OCI-LY1 (cell line): ENCODE data around the gene PHACTR2.

Experiments
- H2AFZ ChIP-seq: fragments of 200-600 bp; sonication (generic), shearing (Covaris generic); 2 replicates; pipeline ENCODE4 v1.6.0; 2014; ENCODE audit warnings: antibody characterized with exemption, mild to moderate bottlenecking, low read length
- H3F3A ChIP-seq: fragments of 200-600 bp; sonication (generic), shearing (Covaris generic); 2 replicates; pipeline ENCODE4 v1.6.0; 2014; ENCODE audit warnings: mild to moderate bottlenecking, antibody characterized with exemption, low read length, moderate library complexity; ENCODE audit not compliant: insufficient read depth
- H3K27ac ChIP-seq: fragments of 200-600 bp; sonication (generic); 2 replicates; pipeline ENCODE4 v1.5.1; 2014; ENCODE audit warnings: low read length, mixed run types, mild to moderate bottlenecking, low read depth; ENCODE audit not compliant: poor library complexity, severe bottlenecking
- H3K27me3 ChIP-seq: fragments of 200-600 bp; sonication (generic); 2 replicates; pipeline ENCODE4 v1.6.0; 2014; ENCODE audit warnings: antibody characterized with exemption, mild to moderate bottlenecking, low read length, moderate library complexity; ENCODE audit not compliant: insufficient read depth
- H3K36me3 ChIP-seq: fragments of 200-600 bp; sonication (generic); 2 replicates; pipeline ENCODE4 v1.6.1; 2014; ENCODE audit warnings: mild to moderate bottlenecking, antibody characterized with exemption, low read length, moderate library complexity, mixed read lengths; ENCODE audit not compliant: insufficient read depth
- H3K4me1 ChIP-seq: fragments of 200-600 bp; sonication (generic); 2 replicates; pipeline ENCODE4 v1.5.1; 2014; ENCODE audit warnings: mild to moderate bottlenecking, low read length, moderate library complexity; ENCODE audit not compliant: insufficient read depth, severe bottlenecking
- H3K4me2 ChIP-seq: fragments of 200-600 bp; sonication (generic), shearing (Covaris generic); 2 replicates; pipeline ENCODE4 v1.6.1; 2014; ENCODE audit warnings: low read length
- H3K4me3 ChIP-seq: fragments of 200-600 bp; sonication (generic); 2 replicates; pipeline ENCODE4 v1.5.1; 2014; ENCODE audit warnings: low read length, low read depth, mild to moderate bottlenecking, mixed read lengths; ENCODE audit not compliant: poor library complexity, severe bottlenecking
- H3K79me2 ChIP-seq: fragments of 200-600 bp; shearing (Covaris generic); 2 replicates; pipeline ENCODE4 v1.6.1; 2016; ENCODE audit warnings: mixed run types, low read length, mixed read lengths; ENCODE audit not compliant: insufficient read depth
- H3K9ac ChIP-seq: fragments of 200-600 bp; sonication (generic), shearing (Covaris generic); 2 replicates; pipeline ENCODE4 v1.6.1; 2014; ENCODE audit warnings: mild to moderate bottlenecking, low read length, mixed read lengths
- H3K9me2 ChIP-seq: fragments of 200-600 bp; sonication (generic), shearing (Covaris generic); 2 replicates; pipeline ENCODE4 v1.6.1; 2014; ENCODE audit warnings: low read depth, mild to moderate bottlenecking, low read length, mixed read lengths
- H3K9me3 ChIP-seq: fragments of 200-600 bp; shearing (Covaris generic); 2 replicates; pipeline ENCODE4 v1.6.1; 2014; ENCODE audit warnings: low read length, mixed read lengths
- H4K20me1 ChIP-seq: fragments of 200-600 bp; sonication (generic), shearing (Covaris generic); 2 replicates; pipeline ENCODE4 v1.6.0; 2016; ENCODE audit warnings: mild to moderate bottlenecking, low read length; ENCODE audit not compliant: insufficient read depth
- EZH2 ChIP-seq: fragments of 200-600 bp; sonication (generic), shearing (Covaris generic); IDR thresholded peaks from 2 replicates; pipeline ENCODE4 v1.8.0; 2017; ENCODE audit warnings: borderline replicate concordance, mixed run types, mild to moderate bottlenecking, antibody characterized with exemption, low read length, moderate library complexity, mixed read lengths
- TF ChIP-seq, protein P1 (sequence below): fragments of 200-600 bp; sonication (generic), shearing (Covaris generic); IDR thresholded peaks from 2 replicates; pipeline ENCODE4 v1.5.1; 2017; ENCODE audit warnings: mild to moderate bottlenecking, antibody characterized with exemption, low read length, moderate library complexity, mixed read lengths

The PHACTR2 gene

DNA sequence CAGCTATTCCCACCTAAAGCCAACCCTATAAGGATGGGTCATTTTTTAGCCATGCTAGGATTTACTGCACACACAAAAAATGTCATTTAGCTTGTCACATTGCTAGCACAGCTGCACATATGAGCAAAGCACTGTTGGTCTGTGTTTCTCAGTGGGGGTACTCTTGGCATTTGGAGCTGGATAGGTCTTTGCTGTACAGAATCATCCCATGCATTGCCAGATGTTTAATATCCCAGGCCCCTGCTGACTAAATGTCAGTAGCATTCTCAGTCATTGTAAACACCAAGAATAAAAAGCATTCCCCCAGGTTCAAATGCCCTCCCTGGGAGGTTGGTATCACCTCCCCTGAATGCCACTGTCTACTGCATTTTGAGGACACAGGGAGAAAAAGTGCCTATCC is 150.8 kb downstream of the PHACTR2 start:
- Histone ChIP-seq H3K79me2 (no peaks in the 10 kb centered on the region), H3K4me2 (no peak overlapping the region), H3K9me3 (no peaks in the 10 kb centered on the region), H3K27ac (no peak overlapping the region), H3K36me3 (no peaks in the 10 kb centered on the region), H3F3A (no peaks in the 10 kb centered on the region), H3K4me1 (no peaks in the 10 kb centered on the region), H3K9me2 (no peaks in the 10 kb centered on the region), H3K4me3 (no peak overlapping the region), H4K20me1 (no peaks in the 10 kb centered on the region), H2AFZ (no peak overlapping the region), H3K9ac (no peak overlapping the region), H3K27me3 (no peaks in the 10 kb centered on the region)
- TF ChIP-seq, protein P1, sequence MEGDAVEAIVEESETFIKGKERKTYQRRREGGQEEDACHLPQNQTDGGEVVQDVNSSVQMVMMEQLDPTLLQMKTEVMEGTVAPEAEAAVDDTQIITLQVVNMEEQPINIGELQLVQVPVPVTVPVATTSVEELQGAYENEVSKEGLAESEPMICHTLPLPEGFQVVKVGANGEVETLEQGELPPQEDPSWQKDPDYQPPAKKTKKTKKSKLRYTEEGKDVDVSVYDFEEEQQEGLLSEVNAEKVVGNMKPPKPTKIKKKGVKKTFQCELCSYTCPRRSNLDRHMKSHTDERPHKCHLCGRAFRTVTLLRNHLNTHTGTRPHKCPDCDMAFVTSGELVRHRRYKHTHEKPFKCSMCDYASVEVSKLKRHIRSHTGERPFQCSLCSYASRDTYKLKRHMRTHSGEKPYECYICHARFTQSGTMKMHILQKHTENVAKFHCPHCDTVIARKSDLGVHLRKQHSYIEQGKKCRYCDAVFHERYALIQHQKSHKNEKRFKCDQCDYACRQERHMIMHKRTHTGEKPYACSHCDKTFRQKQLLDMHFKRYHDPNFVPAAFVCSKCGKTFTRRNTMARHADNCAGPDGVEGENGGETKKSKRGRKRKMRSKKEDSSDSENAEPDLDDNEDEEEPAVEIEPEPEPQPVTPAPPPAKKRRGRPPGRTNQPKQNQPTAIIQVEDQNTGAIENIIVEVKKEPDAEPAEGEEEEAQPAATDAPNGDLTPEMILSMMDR: no peak
- TF ChIP-seq EZH2: no peak

DNA sequence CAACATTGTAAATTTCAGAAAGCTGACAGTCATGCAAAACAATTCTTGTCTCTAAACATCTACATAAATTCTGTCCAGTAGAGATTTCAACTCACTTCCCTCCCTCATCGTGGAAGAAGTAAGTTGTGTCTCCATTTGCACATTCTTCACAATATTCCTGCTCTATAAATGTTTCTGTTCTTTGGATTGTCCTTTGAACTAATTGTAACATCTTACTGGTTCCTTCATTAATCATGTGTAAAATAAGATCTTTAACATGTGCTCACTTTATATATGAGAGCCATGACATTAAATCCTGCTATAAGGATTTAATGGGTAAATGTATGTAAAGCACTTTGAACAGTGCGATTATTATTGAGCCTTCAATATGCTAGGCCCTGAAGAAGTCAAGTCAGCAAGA is 158.4 kb downstream of the PHACTR2 start:
- no peak overlapping the region for H2AFZ ChIP-seq
- TF ChIP-seq, protein P1: no peak
- no peak for TF ChIP-seq EZH2

DNA sequence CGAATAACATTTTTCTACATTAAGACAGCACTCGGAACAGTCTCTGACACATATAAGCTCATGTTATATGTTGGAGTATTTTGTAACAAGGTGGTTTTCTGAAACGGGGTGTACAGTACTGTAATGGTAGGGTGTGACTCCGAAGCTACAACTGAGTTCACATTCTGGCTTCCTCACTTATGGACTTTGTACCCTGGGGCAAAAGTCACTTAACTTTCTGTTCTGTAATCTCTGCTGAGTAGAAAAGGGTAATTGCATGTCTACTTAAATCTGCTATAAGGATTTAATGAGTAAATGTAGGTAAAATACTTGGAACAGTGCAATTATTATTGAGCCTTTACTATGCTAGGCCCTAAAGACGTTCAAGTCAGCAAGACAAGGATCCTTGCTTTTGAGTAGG is 160.6 kb downstream of the PHACTR2 start:
- H3F3A ChIP-seq: no peaks in the 10 kb centered on the region
- H3K9ac ChIP-seq: no peak overlapping the region
- H3K27me3 ChIP-seq: 0 out of 2 replicates have a peak, but pooled peaks cover 5% of the 10 kb centered on the region
- H3K36me3 ChIP-seq: no peaks in the 10 kb centered on the region
- TF ChIP-seq, protein P1: no peak
- no peak for TF ChIP-seq EZH2
- no peak overlapping the region for H3K4me2 ChIP-seq
- H3K27ac ChIP-seq: no peak overlapping the region
- H3K4me3 ChIP-seq: no peak overlapping the region
- H3K79me2 ChIP-seq: peaks cover under 1% of the 10 kb centered on the region
- H3K9me2 ChIP-seq: no peaks in the 10 kb centered on the region
- H4K20me1 ChIP-seq: no peaks in the 10 kb centered on the region
- no peaks in the 10 kb centered on the region for H3K9me3 ChIP-seq
- peaks cover 6% of the 10 kb centered on the region for H3K4me1 ChIP-seq
- no peak overlapping the region for H2AFZ ChIP-seq

More for the DNA sequence above, 158.4 kb downstream of the PHACTR2 start:
- Histone ChIP-seq H4K20me1 (no peaks in the 10 kb centered on the region), H3K27me3 (0 out of 2 replicates have a peak, but pooled peaks cover 5% of the 10 kb centered on the region), H3K4me3 (no peak overlapping the region), H3F3A (no peaks in the 10 kb centered on the region), H3K36me3 (no peaks in the 10 kb centered on the region), H3K9me3 (no peaks in the 10 kb centered on the region), H3K9me2 (no peaks in the 10 kb centered on the region), H3K79me2 (no peaks in the 10 kb centered on the region), H3K4me1 (no peaks in the 10 kb centered on the region), H3K9ac (no peak overlapping the region), H3K27ac (no peak overlapping the region), H3K4me2 (no peak overlapping the region)
